H54 (cell line): ENCODE data around the gene ACTR6.
"Not testable (repeated sequence)": the region's sequence is repeated elsewhere in the genome, so short reads cannot be mapped to it uniquely, and the experiment has no call there.

Experiments used
- DNase-seq: peaks from one replicate; pipeline ENCODE4 v3.0.0; 2011; ENCODE audit warnings: low spot score, mixed read lengths; ENCODE audit not compliant: insufficient read length
- FAIRE-seq: peaks from 3 replicates; lab custom pipeline; 2011; peaks lifted over from hg19 to GRCh38; lab: Jason Lieb, UNC
- POLR2A ChIP-seq: IDR thresholded peaks from 2 replicates; pipeline ENCODE4 v1.6.1; 2011; ENCODE audit warnings: low read depth, mild to moderate bottlenecking, low read length

Gene ACTR6

DNA sequence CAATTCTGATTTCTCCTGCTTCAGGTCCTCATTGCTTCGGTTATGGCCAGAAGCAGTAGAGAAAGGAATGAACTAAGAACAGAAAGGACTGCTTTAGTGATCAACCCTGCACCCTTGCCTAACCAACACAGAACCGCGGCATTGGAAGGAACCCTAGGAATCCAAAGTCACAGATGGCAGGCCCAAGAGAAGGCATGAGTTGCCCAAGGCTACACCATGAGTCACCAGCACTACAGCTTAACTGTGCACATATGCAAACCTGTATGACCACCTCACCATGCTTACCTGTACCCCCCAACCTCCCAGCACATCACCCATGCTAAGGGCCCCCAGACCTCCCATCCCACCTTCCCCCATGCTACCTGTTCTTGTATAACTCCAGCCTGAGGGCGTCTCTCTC, 32.1 kb upstream of the ACTR6 start:
- no peak for TF ChIP-seq POLR2A
- DNase-seq (no peak), FAIRE-seq (no peak)

DNA sequence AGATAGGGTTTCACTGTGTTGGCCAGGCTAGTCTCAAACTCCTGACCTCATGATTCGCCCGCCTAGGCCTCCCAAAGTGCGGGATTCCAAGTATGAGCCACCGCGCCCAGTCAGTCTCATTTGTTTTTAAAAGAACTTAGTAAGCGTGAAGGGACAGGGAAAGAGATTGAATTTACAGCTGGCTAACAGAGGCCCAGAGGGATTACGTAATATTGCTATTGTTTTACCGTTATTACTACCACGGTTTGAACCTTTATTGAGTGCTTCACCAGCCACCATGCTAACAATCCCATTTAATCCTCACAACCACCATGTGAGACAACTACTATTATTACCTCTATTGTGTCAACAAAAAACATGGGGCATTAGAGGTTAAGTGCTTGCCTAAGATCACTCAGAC, 31.3 kb upstream of the ACTR6 start:
- TF ChIP-seq POLR2A = no peak
- no peak for DNase-seq

DNA sequence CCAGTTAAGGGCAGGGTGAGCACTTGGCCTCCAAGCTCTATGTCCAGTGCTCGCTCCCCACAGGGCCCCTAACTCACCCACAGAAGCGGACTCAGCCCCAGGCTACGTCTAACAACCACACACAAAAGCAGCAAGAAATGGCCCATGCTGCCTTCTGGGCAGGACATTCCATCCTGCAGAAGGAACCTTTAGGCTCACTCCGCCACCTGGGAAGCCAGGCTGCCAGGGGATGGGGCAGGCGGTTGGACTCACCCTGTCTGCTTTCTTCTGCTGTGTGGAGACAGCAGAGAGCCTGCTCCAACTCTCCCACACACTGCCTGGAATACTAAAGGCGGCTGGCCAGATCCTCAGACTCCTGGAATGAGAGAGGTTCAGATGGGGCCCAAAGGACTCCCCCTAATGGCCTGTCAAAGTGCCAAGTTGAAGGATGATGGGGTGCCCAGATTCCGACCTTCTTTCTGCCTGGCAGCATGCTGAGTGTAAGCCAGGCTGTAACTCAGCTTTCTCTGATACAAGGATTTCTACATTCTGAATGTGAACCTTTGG, 30.2 kb upstream of the ACTR6 start:
- FAIRE-seq (no peak), DNase-seq (no peak)
- TF ChIP-seq POLR2A = no peak

More for the DNA sequence above, 31.3 kb upstream of the ACTR6 start:
- no peak for FAIRE-seq

DNA sequence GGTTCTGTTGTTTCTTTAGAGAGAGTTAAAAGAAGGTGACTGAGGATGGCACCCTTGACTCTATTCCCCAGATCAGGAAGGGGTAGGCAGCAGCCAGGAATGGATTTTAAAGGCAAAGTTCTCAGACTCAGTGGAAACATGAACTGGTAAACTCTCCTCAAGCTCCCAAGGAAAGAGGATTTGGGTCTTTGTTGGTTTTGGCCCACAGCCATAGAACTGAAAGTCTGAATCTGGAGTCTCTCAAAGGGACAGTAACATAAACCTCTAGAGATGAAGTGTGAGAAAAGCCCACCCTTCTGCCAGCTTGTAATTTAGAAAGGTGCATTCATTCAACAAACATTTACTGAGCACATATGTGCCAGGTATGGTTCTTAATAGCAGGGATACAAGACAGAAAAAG, 29.4 kb upstream of the ACTR6 start:
- TF ChIP-seq POLR2A = no peak
- DNase-seq (no peak), FAIRE-seq (no peak)

DNA sequence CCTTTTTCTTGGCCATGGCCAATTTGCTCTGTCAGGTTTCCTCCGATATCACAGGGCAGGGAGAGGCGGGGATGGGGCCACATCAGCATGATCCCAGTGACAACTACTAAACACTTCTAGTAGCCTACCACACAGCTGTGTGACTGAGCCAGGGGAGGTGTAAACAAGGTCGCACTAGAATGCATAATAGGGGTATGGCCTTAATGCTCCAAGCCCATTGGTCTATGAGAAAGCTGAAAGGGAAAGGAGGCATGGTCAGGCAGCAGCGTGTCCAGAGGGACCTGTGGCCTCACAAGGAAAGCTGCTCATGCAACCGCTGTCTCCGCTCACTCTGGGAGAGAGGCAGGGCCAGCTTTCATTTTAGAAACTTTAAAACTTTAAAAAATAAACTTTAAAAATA, 27.5 kb upstream of the ACTR6 start:
- TF ChIP-seq POLR2A = no peak
- no peak for FAIRE-seq
- DNase-seq = no peak

DNA sequence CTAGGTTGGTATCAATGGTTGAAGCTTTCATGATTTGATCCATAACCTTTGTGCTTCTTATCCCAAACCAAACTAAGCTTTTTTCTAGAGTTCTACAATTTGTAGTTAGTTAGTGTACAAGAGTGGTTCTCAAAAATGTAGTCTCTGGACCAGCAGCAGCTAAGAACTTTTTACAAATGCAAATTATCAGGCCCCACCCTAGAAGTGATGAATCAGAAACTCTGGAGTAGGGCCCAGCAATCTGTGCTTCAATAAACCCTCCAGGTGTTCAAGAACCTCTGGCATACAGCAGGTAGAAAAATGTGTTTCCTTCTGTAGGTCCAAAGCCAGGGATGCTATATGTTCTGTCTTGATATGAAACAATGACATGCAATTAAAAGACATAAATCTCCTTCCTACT, 26.1 kb upstream of the ACTR6 start:
- no peak for TF ChIP-seq POLR2A
- no peak for DNase-seq
- no peak for FAIRE-seq

DNA sequence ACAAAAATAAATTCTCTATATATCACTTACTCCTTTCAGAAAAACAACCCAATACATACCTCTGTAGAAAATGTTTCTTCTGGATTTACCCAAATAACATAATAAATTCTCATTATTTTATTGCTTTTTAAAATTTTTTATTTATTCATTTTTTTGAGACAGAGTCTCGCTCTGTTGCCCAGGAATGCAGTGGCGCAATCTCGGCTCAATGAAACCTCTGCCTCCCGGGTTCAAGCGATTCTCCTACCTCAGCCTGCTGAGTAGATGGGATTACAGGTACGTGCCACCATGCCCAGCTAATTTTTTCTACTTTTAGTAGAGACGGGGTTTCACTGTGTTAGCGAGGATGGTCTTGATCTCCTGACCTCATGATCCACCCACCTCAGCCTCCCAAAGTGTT, 24.1 kb upstream of the ACTR6 start:
- not testable (repeated sequence) for FAIRE-seq

DNA sequence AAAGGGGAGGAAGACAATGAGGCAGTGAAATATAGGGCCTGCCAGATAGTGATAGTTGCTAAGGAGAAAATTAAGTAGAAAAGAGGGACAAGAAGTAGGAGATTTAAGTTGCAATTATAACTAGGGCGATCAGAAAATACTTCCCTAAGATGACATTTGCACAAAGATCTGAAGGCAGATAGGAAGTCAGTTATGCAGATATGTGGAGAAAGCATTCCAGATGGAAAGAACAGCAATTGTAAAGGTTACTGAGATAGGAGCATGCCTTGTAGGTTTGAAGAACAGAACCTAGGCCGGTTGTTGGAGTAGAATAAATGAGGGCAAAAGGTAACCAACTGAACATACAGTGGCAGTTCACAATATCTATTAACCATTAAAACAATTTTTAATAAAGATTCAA, 21.4 kb upstream of the ACTR6 start:
- no peak for TF ChIP-seq POLR2A
- DNase-seq (no peak), FAIRE-seq (no peak)

More for the DNA sequence above, 24.1 kb upstream of the ACTR6 start:
- DNase-seq = not testable (repeated sequence)

DNA sequence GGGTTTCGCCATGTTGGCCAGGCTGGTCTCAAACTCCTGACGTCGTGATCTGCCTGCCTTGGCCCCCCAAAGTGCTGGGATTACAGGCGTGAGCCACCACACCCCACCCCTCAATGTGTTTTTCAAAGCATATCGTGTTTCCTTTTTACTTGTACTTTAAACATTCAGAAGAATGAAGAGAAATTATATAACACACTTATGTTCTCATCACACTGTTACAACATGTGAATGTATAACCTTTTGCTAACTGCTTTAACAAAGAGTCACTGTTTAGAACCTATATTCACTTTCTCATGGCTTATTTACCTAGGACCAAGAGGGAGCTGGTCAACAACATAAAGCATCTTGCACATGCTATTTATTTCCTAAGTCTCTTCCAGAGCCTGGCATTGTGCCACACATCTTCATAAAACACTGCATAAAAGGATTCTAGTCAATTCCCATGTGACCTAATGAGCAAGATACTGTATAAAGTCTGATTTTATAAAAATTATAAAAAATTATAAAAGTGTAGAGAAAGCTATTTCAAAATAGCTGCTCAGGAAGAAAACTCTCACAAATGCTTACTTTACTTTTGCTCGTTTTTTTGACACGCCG, 16.0 kb upstream of the ACTR6 start:
- FAIRE-seq = no peak
- no peak for TF ChIP-seq POLR2A

DNA sequence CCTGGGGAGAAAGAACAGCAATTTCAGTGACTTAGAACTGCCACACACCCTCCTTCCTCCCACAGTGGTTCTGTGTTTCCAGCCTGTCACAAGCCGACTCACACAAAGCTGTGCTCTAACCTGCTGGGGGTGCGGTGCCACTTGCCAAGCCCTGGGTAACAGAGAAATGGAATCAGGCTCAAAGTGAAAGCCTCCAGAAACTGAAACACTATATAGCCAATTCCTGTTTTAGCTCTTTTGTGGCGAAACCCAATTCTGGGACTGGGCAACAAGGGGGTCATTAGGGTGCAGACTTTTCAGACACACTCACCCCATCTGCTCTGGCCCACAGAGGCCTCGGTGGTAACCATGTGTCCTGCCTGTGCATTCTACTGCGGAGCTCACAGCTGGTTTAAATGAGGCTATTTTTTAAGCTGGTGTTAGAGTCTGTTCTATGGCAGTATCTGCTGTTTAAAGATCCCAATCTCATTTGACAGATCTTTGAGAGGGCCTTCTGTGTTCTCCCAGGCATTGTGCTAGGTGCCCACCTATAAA, 15.2 kb upstream of the ACTR6 start:
- no peak for DNase-seq
- FAIRE-seq = peak; percentile 36
- no peak for TF ChIP-seq POLR2A

More for the DNA sequence above, 16.0 kb upstream of the ACTR6 start:
- DNase-seq = no peak

DNA sequence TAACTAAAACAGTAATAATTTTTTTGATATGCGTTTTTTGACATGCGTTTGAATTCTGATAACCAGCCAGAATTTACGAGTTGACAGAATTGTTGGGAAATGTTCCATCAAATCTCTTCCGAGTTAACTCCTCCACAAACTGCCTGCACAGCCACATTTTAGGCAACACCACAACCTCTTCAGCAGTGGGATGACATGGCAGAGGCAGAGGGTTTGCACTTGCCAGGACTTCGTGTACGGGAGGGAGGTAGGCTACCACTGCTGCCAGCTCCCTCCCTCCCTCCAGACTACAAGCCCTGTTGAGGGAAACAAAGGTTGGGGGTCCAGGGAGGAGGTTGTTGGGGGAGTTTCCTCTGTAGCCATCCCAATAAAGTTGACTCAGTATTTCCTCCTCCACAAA, 14.5 kb upstream of the ACTR6 start:
- no peak for TF ChIP-seq POLR2A
- FAIRE-seq (no peak), DNase-seq (no peak)

DNA sequence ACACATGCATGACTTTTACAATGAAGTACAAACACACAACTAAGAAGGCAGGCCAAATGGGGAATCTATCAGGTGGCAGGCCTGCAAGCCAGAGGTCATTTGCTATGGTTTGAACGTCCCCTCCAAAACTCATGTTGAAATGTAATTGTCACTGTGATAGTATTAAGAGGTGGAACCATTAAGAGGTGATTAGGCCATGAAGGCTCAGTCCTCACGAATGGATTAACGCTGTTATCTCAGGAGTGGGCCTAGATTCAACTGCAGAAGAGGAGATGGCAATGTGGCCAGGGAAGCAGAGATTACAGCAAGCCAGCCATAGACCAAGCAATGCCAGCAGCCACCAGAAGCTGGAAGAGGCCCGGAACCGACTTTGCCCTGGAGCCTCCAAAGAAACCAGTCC, 13.5 kb upstream of the ACTR6 start:
- FAIRE-seq (no peak), DNase-seq (no peak)
- no peak for TF ChIP-seq POLR2A

DNA sequence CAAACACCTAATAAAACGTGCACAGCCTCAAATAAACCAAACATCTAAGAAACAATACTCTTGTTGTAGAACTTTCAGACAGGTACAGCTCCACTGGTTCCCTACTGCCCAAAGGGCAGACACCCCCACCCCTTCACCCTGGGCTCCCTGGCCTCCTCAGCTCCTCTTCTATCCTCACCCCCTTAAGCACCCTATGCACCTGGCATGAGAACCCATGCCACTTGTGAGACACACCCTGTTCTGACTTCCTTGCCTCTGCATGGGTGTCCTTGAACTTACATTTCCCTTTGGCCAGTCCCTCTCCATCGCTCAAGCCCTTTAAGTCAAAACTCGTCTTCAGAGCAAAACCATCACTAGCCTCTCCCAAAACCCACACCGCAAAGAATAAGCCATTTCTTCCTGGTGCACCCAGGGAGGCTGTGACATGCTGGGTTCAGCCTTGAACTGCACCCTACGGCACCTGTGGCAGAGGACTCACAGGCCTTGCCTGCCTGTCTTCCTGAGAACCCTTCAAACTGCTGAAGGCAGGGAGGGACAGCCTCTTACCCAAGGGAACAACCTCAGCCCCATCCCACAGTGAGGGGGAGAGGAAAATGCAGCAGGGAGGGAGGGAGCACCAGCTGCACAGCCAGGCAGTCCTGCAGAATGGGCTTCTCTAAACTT, 12.6 kb upstream of the ACTR6 start:
- DNase-seq (no peak), FAIRE-seq (no peak)
- no peak for TF ChIP-seq POLR2A

DNA sequence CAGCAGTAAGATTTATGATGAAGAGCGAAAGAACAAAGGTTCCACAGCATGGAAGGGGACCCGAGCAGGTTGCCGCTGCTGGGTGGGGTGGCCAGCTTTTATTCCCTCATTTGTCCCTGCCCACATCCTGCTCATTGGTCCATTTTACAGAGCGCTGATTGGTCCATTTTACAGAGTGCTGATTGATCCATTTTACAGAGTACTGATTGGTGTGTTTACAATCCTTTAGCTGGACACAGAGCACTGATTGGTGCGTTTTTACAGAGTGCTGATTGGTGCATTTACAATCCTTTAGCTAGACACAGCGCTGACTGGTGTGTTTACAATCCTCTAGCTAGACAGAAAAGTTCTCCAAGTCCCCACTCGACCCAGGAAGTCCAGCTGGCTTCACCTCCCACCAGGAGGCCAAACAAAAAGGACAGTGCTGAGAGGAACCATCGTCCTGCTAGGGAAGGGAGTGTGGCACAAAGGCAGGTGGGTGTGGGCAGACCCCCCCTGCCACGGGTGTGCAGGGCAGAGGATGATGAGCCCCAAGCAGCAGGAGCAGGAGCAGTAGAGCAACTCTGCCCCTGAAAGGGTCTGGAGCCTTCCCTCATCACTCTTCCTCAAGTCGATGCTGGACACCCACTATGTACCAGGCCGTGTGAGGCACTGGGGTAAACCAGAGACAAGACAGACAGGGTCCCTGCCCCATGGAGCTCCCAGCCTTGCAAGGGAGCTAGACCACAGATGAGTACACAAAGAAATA, 11.6 kb upstream of the ACTR6 start:
- not testable (repeated sequence) for DNase-seq, FAIRE-seq
